CD1c-positive myeloid dendritic cell (primary cell): Measurements from ENCODE around the gene EIF6.

ENCODE experiments used
- DNase-seq: peaks from one replicate; pipeline ENCODE4 v3.0.0-alpha.2; 2016; ENCODE audit errors: extremely low spot score

Gene EIF6

GRCh38 chr20:35295058-35295457 is 10.5 kb upstream of the EIF6 start:
- DNase-seq = no peak

GRCh38 chr20:35294293-35294685 is 9.7 kb upstream of the EIF6 start:
- DNase-seq = no peak

- DNase-seq = no peak
These were observed 9.0 kb upstream of the EIF6 start for GRCh38 chr20:35293303-35294292.

- no peak for DNase-seq
These were observed 8.1 kb upstream of the EIF6 start for GRCh38 chr20:35292504-35293285.

- DNase-seq = no peak
These were observed 7.3 kb upstream of the EIF6 start, which contains the start of gene FAM83C for GRCh38 chr20:35291654-35292503. FAM83C (minus strand) TSS chr20:35292425; CDS start chr20:35292304, 121 bp downstream.

- DNase-seq = no peak
These were observed 6.4 kb upstream of the EIF6 start for GRCh38 chr20:35290887-35291417.

GRCh38 chr20:35290186-35290886 is 5.8 kb upstream of the EIF6 start:
- no peak for DNase-seq

- DNase-seq = no peak
These were observed 3.9 kb upstream of the EIF6 start for GRCh38 chr20:35288325-35289060.

GRCh38 chr20:35287509-35288324 is 3.1 kb upstream of the EIF6 start:
- no peak for DNase-seq

GRCh38 chr20:35286899-35287508 is 2.4 kb upstream of the EIF6 start:
- DNase-seq = no peak

GRCh38 chr20:35286077-35286898 is 1.7 kb upstream of the EIF6 start:
- DNase-seq = no peak

- DNase-seq = no peak
These were observed 1.2 kb upstream of the EIF6 start for GRCh38 chr20:35285806-35286076.

- DNase-seq = no peak
These were observed 627 bp upstream of the EIF6 start for GRCh38 chr20:35284992-35285805.

GRCh38 chr20:35283441-35284266 is 918 bp downstream of the EIF6 start:
- DNase-seq = peak; percentile 66

- no peak for DNase-seq
These were observed 3.0 kb downstream of the EIF6 start for GRCh38 chr20:35281506-35282101.

- DNase-seq = no peak
These were observed 4.0 kb downstream of the EIF6 start for GRCh38 chr20:35280523-35280922.
